Kidney (tissue), 14 donors: ENCODE measurements around the gene DNAJB8. TPM values are rescaled to one million over a fixed set of nuclear protein-coding genes. Genes with fewer than 3 reads are reported as not detected.

Experiments used
- DNase-seq, 5 donors: peaks; one replicate each; pipeline ENCODE4 v3.0.0-alpha.2; 2013 to 2020
- FAIRE-seq: peaks from 2 replicates; lab custom pipeline; 2012; peaks lifted over from hg19 to GRCh38; lab: Jason Lieb, UNC
- H3K27ac ChIP-seq, 2 donors: one replicate each; pipeline ENCODE4 v1.7.0; 2013; ENCODE audit warnings: low read depth in 2 of 2, low read length in 2 of 2, inconsistent platforms in 1 of 2
- H3K27me3 ChIP-seq: one replicate; pipeline ENCODE4 v1.7.1; 2013; ENCODE audit warnings: low read length, inconsistent platforms; ENCODE audit not compliant: control insufficient read depth, insufficient read depth
- H3K36me3 ChIP-seq, 3 donors: one replicate each; pipeline versions ENCODE4 v1.7.0 to v1.7.1; 2013; ENCODE audit warnings: low read length in 3 of 3, control low read depth in 1 of 3, inconsistent platforms in 1 of 3; ENCODE audit not compliant: insufficient read depth in 3 of 3, control insufficient read depth in 2 of 3
- H3K4me1 ChIP-seq, 3 donors: one replicate each; pipeline versions ENCODE4 v1.7.0 to v1.7.1; 2013; ENCODE audit warnings: low read length in 3 of 3, inconsistent platforms in 1 of 3, low read depth in 1 of 3; ENCODE audit not compliant: control insufficient read depth in 2 of 3, insufficient read depth in 2 of 3
- H3K4me3 ChIP-seq, 3 donors: one replicate each; pipeline versions ENCODE4 v1.7.0 to v1.8.1; 2013; ENCODE audit warnings: low read length in 3 of 3, control low read depth in 1 of 3, inconsistent platforms in 1 of 3
- H3K9ac ChIP-seq, 3 donors: one replicate each; pipeline versions ENCODE4 v1.7.0 to v1.7.1; 2013; ENCODE audit warnings: low read length in 3 of 3, control low read depth in 1 of 3, inconsistent platforms in 1 of 3
- H3K9me3 ChIP-seq, 3 donors: one replicate each; pipeline versions ENCODE4 v1.7.0 to v1.7.1; 2013; ENCODE audit warnings: low read length in 3 of 3, control low read depth in 1 of 3, inconsistent platforms in 1 of 3; ENCODE audit not compliant: control insufficient read depth in 2 of 3, insufficient read depth in 1 of 3
- CTCF ChIP-seq: IDR thresholded peaks from 3 replicates; pipeline ENCODE4 v1.5.1; 2012; ENCODE audit warnings: mild to moderate bottlenecking, moderate library complexity, borderline replicate concordance; ENCODE audit not compliant: insufficient read depth; ENCODE audit errors: extremely low read depth
- intact Hi-C: fragments of 100-400 bp; cut with DNase I; formaldehyde crosslinking; loops from one replicate; pipeline ENCODE4 v1.11.1; 2022
- polyA plus RNA-seq: library from polyadenylated mRNA; stranded (reverse); fragments of 350-450 nt; fragmentation: Illumina TruSeq; extraction: RNeasy Lipid Tissue Mini Kit (QIAGEN cat#74804); gene quantifications from one replicate; pipeline ENCODE4 v1.2.3, GENCODE V29; 2014; ENCODE audit warnings: low read depth, low replicate concordance; ENCODE audit not compliant: insufficient read depth
- total RNA-seq: library from RNA; stranded (reverse); fragmentation: NEBNext Ultra II Directional; extraction: Animal tissue kit (Norgen Biotek cat#: 25700); gene quantifications from one replicate; pipeline ENCODE4 v1.2.1, GENCODE V29; 2021
- donor health status: control.
- donor health status: control.
- donor health status: control.
- donor health status: control.
- donor health status: control.
- donor health status: DM: yes; HTN: yes; CAD: no.
- donor health status: Normal renal cell carcinoma (clear cell type).

The DNAJB8 gene
- total and polyA plus RNA-seq, 2 donors from 2014 or later: not detected

- Histone ChIP-seq H3K27me3 (peaks cover 28% of the 10 kb centered on the region), H3K4me1 (peaks cover 0 to 9% (median 0%) of the 10 kb centered on the region in 3 donors), H3K4me3 (peak overlapping the region in 2 of 3 donors; percentile 42 to 55), H3K27ac (no peak overlapping the region), H3K9me3 (no peaks in the 10 kb centered on the region), H3K36me3 (no peaks in the 10 kb centered on the region), H3K9ac (peak overlapping the region in 1 of 3 donors; percentile 4)
- TF ChIP-seq CTCF: no peak
- FAIRE-seq (no peak), DNase-seq (peak in 4 of 5 donors; percentile 54 to 87 (median 67))
- intact Hi-C loops: loop anchor here (10.0 kb wide), 1 partner anchor 322 kb away; no protein-coding TSS in a partner anchor
Measured at GRCh38 chr3:128496602-128497304, 30.1 kb upstream of the DNAJB8 start.

- Histone ChIP-seq H3K27me3 (peaks cover 35% of the 10 kb centered on the region), H3K4me1 (peaks cover 0 to 9% (median 0%) of the 10 kb centered on the region in 3 donors), H3K9ac (no peak overlapping the region), H3K27ac (no peak overlapping the region), H3K9me3 (no peaks in the 10 kb centered on the region), H3K4me3 (no peak overlapping the region), H3K36me3 (no peaks in the 10 kb centered on the region)
- DNase-seq: peak in 1 of 5 donors; percentile 0
- no peak for TF ChIP-seq CTCF
- no peak for FAIRE-seq
- intact Hi-C loops: loop anchor here (10.0 kb wide), 1 partner anchor 321 kb away; no protein-coding TSS in a partner anchor
Measured at GRCh38 chr3:128496019-128496601, 29.4 kb upstream of the DNAJB8 start.

DNA sequence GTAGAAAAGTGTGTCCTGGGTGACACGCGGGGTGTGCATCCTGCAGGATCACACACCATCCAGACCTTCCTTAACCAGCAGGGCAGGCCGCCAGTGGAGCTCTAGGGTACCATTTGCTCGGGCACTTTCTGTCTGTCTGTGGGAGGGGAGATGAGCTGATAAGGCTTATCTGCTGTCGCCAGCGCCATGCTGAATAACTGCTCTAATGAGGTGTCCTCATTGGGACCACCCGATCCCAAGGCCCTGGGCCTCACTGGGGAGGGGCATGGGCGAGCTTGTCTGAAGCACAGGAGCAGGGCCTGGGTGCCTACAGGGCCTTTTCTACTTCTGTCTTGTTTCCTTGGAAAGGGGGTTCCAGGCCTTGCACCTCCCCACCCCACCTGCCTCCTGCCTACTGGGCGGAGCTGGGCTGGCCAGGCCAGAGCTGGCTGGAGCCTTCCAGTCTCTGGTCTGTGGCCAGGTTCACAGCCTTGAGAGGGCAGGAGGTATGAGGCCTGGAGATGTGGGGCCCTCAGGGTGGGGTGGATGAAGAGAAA, 28.8 kb upstream of the DNAJB8 start:
- Histone ChIP-seq H3K9me3 (no peaks in the 10 kb centered on the region), H3K36me3 (no peaks in the 10 kb centered on the region), H3K27me3 (peaks cover 39% of the 10 kb centered on the region), H3K4me1 (peaks cover 0 to 9% (median 0%) of the 10 kb centered on the region in 3 donors), H3K9ac (no peak overlapping the region), H3K27ac (no peak overlapping the region), H3K4me3 (no peak overlapping the region)
- intact Hi-C loops: loop anchor here (10.0 kb wide), 1 partner anchor 321 kb away; no protein-coding TSS in a partner anchor
- TF ChIP-seq CTCF: no peak
- peak in 1 of 5 donors; percentile 8 for DNase-seq
- no peak for FAIRE-seq
